HFFc6 (cell line): Measurements from ENCODE around the gene GRAMD4. TPM values are rescaled to one million over a fixed set of nuclear protein-coding genes. Genes with fewer than 3 reads are reported as not detected.

Source experiments
- DNase-seq: peaks from one replicate; pipeline ENCODE4 v3.0.0-alpha.2; 2018
- H3K27ac Mint-ChIP-seq: 2 replicates; pipeline ENCODE4 v1.8.0; 2020; ENCODE audit warnings: mild to moderate bottlenecking, mixed read lengths
- H3K27me3 Mint-ChIP-seq: 2 replicates; pipeline ENCODE4 v1.8.0; 2021; ENCODE audit warnings: mild to moderate bottlenecking, moderate library complexity, mixed read lengths; ENCODE audit not compliant: insufficient read depth
- H3K36me3 Mint-ChIP-seq: 2 replicates; pipeline ENCODE4 v1.8.0; 2021; ENCODE audit warnings: low read depth, mixed read lengths
- H3K4me1 Mint-ChIP-seq: 2 replicates; pipeline ENCODE4 v1.8.0; 2020; ENCODE audit warnings: low read depth, mixed read lengths
- H3K4me3 Mint-ChIP-seq: 2 replicates; pipeline ENCODE4 v1.8.0; 2020; ENCODE audit warnings: mild to moderate bottlenecking, moderate library complexity, mixed read lengths
- H3K9me3 Mint-ChIP-seq: 2 replicates; pipeline ENCODE4 v1.8.0; 2020; ENCODE audit warnings: mild to moderate bottlenecking, mixed read lengths
- total RNA-seq, 6 experiments: library from RNA; stranded (reverse); fragmentation: NEBNext Ultra II Directional; extraction: Animal tissue kit (Norgen Biotek cat#: 25700); gene quantifications; 2 replicates in 1 of 6; 3 replicates in 5 of 6; pipeline ENCODE4 v1.2.3, GENCODE V29; 2021
- TF ChIP-seq, protein P1 (sequence below): fragments of 200-600 bp; sonication (generic); IDR thresholded peaks from 2 replicates; pipeline ENCODE4 v1.5.0; 2021; ENCODE audit warnings: antibody characterized with exemption, mild to moderate bottlenecking

Gene GRAMD4
- total RNA-seq, 6 experiments from 2014 or later: 6.8 to 16.3 (median 9.5) TPM

DNA sequence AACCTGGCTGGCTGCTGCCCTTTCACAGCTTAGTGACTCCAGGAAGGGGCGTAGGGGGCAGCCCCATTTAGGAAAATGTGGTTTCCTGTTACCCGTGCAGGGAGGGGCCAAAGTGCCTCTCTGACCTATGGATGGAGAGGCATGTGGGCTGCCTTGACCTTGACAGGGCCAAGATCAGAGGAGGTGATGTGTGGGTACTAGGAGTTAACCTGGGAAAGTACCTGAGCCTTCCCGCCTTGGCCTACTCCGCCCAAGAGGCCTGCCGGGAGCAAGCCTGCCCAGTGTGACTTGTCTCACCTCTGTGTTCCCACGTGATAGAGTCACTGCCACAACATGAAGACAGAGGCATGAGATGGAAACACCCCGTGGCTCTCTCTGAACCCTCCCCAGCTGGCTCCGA lies 33.4 kb downstream of the GRAMD4 start:
- no peak overlapping the region for H3K27ac Mint-ChIP-seq
- no peak overlapping the region for H3K4me3 Mint-ChIP-seq
- peaks cover 6% of the 10 kb centered on the region; the same call in 1 of the 2 replicates for H3K27me3 Mint-ChIP-seq
- DNase-seq: no peak
- TF ChIP-seq, protein P1, sequence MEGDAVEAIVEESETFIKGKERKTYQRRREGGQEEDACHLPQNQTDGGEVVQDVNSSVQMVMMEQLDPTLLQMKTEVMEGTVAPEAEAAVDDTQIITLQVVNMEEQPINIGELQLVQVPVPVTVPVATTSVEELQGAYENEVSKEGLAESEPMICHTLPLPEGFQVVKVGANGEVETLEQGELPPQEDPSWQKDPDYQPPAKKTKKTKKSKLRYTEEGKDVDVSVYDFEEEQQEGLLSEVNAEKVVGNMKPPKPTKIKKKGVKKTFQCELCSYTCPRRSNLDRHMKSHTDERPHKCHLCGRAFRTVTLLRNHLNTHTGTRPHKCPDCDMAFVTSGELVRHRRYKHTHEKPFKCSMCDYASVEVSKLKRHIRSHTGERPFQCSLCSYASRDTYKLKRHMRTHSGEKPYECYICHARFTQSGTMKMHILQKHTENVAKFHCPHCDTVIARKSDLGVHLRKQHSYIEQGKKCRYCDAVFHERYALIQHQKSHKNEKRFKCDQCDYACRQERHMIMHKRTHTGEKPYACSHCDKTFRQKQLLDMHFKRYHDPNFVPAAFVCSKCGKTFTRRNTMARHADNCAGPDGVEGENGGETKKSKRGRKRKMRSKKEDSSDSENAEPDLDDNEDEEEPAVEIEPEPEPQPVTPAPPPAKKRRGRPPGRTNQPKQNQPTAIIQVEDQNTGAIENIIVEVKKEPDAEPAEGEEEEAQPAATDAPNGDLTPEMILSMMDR: no peak
- H3K4me1 Mint-ChIP-seq: peaks cover 6% of the 10 kb centered on the region; the same call in 1 of the 2 replicates
- H3K36me3 Mint-ChIP-seq: no peaks in the 10 kb centered on the region
- H3K9me3 Mint-ChIP-seq: peaks cover under 1% of the 10 kb centered on the region; the same call in 1 of the 2 replicates

DNA sequence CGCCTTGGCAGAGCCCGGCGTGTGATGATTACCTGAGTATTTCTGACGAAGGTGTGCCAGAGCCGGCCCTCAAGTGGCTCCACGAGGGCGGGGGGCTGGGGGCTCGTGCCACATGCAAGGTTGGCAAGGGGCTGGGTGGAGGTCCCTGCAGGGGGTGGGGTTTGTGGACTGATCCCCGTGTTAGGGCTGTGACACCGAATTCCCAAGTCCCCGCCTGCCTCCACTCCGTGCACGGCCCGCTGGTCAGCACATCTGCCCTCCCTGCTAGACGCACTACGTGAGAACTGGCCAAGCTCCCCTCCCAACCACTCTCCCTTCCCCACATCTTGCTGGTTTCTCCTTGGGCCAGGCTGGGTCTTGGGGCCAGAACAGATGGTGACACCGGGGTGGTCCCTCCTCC lies 34.2 kb downstream of the GRAMD4 start:
- no peaks in the 10 kb centered on the region for H3K9me3 Mint-ChIP-seq
- no peak overlapping the region for H3K4me3 Mint-ChIP-seq
- no peaks in the 10 kb centered on the region for H3K36me3 Mint-ChIP-seq
- H3K27ac Mint-ChIP-seq: no peak overlapping the region
- H3K27me3 Mint-ChIP-seq: peaks cover 6% of the 10 kb centered on the region; the same call in 1 of the 2 replicates
- TF ChIP-seq, protein P1: no peak
- peaks cover 6% of the 10 kb centered on the region; the same call in 1 of the 2 replicates for H3K4me1 Mint-ChIP-seq
- no peak for DNase-seq

DNA sequence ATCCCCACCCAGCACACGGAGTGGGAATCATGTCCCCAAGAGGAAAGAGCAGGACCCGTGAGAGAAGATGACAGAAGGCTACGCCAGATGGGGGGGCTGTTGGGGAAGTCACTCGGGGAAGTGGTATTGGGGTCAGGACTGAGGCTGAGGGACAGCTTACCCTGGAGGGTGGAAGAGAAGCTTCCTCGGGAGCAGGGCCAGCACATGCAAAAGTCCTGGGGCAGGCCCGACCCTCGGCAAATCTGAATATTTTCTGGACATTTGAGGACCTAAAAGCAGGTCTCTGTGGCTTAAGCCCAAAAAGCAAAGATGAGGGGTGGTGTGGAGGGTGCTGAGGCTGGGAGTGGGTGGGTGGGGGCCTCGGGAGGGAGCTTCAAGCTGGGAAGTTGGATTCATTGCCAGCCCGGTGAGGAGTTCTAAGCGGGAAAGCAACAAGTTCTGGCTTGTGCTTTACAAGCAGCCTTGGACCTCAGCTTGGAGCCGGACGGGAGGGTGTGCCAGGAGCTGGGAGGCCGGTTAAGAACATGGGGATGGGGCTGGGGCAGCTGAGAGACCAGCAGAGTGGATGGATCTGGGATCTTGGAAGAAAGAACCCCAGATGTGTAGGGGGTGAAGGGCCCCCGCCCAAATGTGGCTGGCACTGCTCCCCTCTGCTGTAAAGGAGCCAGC lies 34.9 kb downstream of the GRAMD4 start:
- Mint-ChIP-seq H3K27me3 (peaks cover 4% of the 10 kb centered on the region; the same call in 1 of the 2 replicates), H3K4me1 (peaks cover 6% of the 10 kb centered on the region; the same call in 1 of the 2 replicates), H3K36me3 (no peaks in the 10 kb centered on the region), H3K27ac (no peak overlapping the region), H3K9me3 (no peaks in the 10 kb centered on the region), H3K4me3 (no peak overlapping the region)
- TF ChIP-seq, protein P1: no peak
- DNase-seq: no peak

DNA sequence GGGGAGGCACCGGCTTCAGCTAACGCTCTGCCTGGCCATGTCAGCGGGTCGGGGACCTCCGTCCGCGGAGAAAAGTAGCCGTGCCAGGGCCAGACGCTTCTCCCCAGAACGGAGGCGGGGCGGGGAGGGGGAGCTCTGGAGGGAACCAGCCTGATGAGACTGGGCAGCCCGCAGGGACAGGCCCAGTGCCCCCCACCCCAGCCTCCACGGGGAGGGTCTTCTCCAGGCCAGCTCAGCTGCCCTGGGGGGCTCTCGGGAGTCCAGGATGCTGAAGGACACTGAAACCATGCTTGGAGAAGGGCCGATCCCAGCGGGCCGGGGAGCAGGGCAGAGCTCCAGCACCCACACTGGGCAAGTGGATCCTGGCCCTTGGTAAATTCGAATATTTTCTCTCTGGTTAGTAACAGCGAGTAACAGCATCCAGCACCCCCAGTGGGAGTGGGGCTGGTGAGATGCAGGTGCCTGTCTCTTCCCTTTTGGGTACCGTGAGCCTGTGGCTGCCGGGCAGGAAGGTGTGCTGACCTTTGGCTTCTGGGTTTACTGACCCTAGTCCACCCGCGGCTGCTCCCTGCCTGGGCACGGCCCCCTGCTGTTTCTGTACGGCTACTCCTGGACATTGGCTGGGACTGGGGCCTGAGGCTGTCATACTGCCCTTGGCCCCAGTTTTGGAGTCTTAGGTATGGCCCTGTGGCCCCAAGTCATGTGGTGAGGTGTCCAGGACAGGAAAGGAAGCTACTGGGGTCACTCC lies 35.8 kb downstream of the GRAMD4 start:
- Mint-ChIP-seq H3K9me3 (no peaks in the 10 kb centered on the region), H3K4me1 (peaks cover 6% of the 10 kb centered on the region; the same call in 1 of the 2 replicates), H3K27ac (no peak overlapping the region), H3K36me3 (no peaks in the 10 kb centered on the region), H3K27me3 (peaks cover 1% of the 10 kb centered on the region; the same call in 1 of the 2 replicates), H3K4me3 (no peak overlapping the region)
- TF ChIP-seq, protein P1: no peak
- DNase-seq: no peak

DNA sequence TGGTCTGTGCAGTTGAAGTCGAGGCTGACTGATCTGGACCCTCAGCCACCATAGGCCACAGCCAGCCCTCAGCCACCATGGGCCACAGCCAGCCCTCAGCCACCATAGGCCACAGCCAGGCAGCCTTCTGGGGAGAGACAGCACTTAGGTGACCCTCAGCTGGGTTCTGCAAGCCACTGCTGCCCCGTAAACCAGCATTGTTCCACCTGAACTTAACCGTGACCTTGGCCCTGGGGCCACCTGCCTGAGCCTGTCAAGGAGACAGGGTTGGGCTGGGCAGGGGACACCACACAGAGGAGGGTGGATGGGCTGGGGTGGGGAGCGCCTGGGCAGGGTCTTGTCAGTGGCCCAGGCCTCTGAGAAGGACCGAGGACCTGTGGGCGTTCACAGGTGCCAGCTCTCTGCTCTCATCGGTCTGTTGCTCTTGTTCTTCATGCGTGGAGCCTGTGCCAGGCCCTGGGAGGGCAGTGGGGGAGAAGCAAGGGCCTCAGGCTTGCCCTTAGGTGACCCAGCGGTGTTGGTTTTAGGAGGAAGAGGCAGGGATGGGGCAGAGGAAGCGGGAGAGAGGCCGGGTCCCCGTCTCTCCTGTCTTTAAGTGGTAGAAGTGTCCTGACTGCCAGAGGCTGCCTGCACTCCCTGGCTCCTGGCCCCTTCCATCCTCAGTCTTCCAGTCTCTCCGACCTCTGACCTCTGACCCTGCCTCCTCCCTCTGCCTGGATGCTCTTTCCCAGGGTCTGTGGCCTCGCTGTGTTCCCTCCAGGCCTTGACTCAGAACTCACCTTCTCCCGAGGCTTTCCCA lies 36.9 kb downstream of the GRAMD4 start:
- no peaks in the 10 kb centered on the region for H3K36me3 Mint-ChIP-seq
- no peak overlapping the region for H3K4me3 Mint-ChIP-seq
- peaks cover 6% of the 10 kb centered on the region; the same call in 1 of the 2 replicates for H3K4me1 Mint-ChIP-seq
- no peak for DNase-seq
- H3K27me3 Mint-ChIP-seq: peaks cover 1% of the 10 kb centered on the region; the same call in 1 of the 2 replicates
- no peaks in the 10 kb centered on the region for H3K9me3 Mint-ChIP-seq
- no peak overlapping the region for H3K27ac Mint-ChIP-seq
- TF ChIP-seq, protein P1: no peak
